Vagina (tissue), 2 donors: ENCODE data around the gene EIF3F.

Source experiments
- POLR2A ChIP-seq, 2 donors: fragments of 450-650 bp; IDR thresholded peaks; one replicate each; pipeline ENCODE4 v1.6.1; 2017; ENCODE audit warnings: antibody characterized with exemption in 2 of 2, mild to moderate bottlenecking in 2 of 2, moderate library complexity in 2 of 2
- POLR2AphosphoS5 ChIP-seq, 2 donors: sonication (generic); formaldehyde crosslinking; IDR thresholded peaks; one replicate each; pipeline ENCODE4 v1.9.0; 2017; ENCODE audit warnings: antibody characterized with exemption in 2 of 2, mild to moderate bottlenecking in 2 of 2, low read depth in 1 of 2; ENCODE audit not compliant: insufficient read depth in 1 of 2
- TF ChIP-seq, protein P1 (sequence below), 3 experiments: fragments of 450-650 bp in 2 of 3; fragments of 200-600 bp in 1 of 3; sonication (generic) in 1 of 3; IDR thresholded peaks; one replicate each; pipeline ENCODE4 v1.5.1; 2017 to 2019; ENCODE audit warnings: antibody characterized with exemption in 3 of 3, mild to moderate bottlenecking in 2 of 3, moderate library complexity in 2 of 3

DNA sequence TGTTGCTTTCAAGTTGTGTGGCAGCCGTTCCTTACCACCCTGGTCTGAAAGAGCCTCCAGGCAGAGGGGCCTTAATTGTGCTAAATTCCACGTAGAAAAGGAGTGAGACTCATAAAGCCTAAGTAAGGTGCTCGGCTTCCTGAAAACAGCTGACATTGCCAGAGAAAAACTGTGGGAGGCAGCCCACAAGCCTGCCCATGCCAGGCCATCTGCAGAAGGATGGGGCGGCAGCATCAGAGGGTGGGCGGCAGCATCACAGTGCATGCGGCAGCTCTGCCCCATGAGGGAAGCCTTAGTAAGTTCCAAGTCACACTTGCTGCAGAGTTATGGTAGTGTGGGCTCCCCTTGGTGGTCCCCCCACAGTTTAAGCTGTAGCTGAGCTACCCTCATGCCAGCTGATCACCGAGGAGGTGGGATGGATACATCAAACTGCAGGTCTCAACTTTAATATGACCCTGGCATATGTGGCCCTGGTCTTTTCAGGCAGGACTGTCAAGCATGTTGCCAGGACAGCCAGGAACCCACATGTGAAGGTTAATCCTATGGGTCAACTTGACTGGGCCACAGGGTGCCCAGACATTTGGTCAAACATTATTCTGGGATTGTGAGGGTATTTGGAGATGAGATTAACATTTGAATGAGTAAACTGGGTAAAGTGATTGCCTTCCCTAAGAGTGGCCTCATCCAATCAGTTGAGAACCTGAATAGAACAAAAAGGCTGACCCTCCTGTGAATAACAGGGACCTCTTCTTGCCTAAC is 3.1 kb upstream of the EIF3F start:
- TF ChIP-seq, protein P1, sequence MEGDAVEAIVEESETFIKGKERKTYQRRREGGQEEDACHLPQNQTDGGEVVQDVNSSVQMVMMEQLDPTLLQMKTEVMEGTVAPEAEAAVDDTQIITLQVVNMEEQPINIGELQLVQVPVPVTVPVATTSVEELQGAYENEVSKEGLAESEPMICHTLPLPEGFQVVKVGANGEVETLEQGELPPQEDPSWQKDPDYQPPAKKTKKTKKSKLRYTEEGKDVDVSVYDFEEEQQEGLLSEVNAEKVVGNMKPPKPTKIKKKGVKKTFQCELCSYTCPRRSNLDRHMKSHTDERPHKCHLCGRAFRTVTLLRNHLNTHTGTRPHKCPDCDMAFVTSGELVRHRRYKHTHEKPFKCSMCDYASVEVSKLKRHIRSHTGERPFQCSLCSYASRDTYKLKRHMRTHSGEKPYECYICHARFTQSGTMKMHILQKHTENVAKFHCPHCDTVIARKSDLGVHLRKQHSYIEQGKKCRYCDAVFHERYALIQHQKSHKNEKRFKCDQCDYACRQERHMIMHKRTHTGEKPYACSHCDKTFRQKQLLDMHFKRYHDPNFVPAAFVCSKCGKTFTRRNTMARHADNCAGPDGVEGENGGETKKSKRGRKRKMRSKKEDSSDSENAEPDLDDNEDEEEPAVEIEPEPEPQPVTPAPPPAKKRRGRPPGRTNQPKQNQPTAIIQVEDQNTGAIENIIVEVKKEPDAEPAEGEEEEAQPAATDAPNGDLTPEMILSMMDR (IDR thresholded peaks at IDR 0.05), result no peak
- no peak for TF ChIP-seq POLR2A (IDR thresholded peaks at IDR 0.05)
- TF ChIP-seq POLR2AphosphoS5 (IDR thresholded peaks at IDR 0.05; ENCODE audit: insufficient read depth in 1 of 2, low read depth in 1 of 2), result no peak
